ENCODE results near the gene ICAM4. TPM values are rescaled to one million over a fixed set of nuclear protein-coding genes. Genes with fewer than 3 reads are reported as not detected.

The ICAM4 gene
- total and polyA plus RNA-seq, 2 of the 13 experiments (the other 11 are each of a cell fraction or from before 2014, with no cell fraction given) = 2.9 to 4.0 TPM

DNA sequence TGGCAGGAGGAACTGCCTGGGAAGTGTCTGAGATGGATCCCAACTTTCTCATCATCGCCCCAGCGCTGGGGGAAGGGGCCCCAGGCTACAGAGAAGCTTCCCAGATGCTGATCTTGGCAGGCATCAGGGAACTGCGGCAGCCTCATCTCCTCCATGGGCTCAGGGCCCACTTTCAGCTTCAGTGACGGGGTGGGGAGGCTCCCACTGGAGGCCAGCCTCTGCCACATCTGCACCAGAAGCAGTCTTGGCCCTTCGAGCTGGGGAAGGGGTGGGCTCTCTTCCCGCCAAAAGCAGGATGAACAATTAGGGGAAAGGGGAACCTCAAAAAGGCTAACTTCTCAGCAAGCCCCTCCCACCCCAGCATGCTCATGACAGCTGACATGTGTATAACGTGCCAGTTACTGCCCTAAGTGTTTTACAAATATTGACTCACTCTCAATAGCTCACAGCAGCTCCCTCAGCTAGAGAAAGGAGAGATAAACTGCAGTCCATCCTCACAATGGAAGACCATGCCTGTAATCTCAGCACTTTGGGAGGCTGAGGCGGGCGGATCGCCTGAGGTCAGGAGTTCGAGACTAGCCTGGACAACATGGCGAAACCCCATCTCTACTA, 48.5 kb upstream of the ICAM4 start (continued):
- TF ChIP-seq ZNF142 (CRISPR knock-in tag; IDR thresholded peaks at IDR 0.05) (no peak), ZNF569 (CRISPR knock-in tag; IDR thresholded peaks at IDR 0.05; ENCODE audit: borderline replicate concordance) (no peak), STAT6 (CRISPR knock-in tag; IDR thresholded peaks at IDR 0.05; ENCODE audit: borderline replicate concordance) (no peak), ZSCAN31 (CRISPR knock-in tag; IDR thresholded peaks at IDR 0.05; ENCODE audit: low read depth) (no peak), TSC22D2 (CRISPR knock-in tag; IDR thresholded peaks at IDR 0.05; ENCODE audit: borderline replicate concordance) (no peak), GLI4 (CRISPR knock-in tag; IDR thresholded peaks at IDR 0.05; ENCODE audit: borderline replicate concordance) (no peak), SOX6 (IDR thresholded peaks at IDR 0.05) (no peak), SOX6 (CRISPR knock-in tag; IDR thresholded peaks at IDR 0.05) (peak; percentile 71), TFE3 (CRISPR knock-in tag; IDR thresholded peaks at IDR 0.05) (peak; percentile 54), SUZ12 (IDR thresholded peaks at IDR 0.05; ENCODE audit: low read depth, low read length) (no peak), NR3C1 (CRISPR knock-in tag; IDR thresholded peaks at IDR 0.05) (no peak), IRX3 (CRISPR knock-in tag; IDR thresholded peaks at IDR 0.05; ENCODE audit: borderline replicate concordance, low read depth) (no peak), SKIL (CRISPR knock-in tag; IDR thresholded peaks at IDR 0.05; ENCODE audit: borderline replicate concordance) (peak; percentile 66; the same call in 1 of the 2 replicates)
- TF ChIP-seq, protein P1, sequence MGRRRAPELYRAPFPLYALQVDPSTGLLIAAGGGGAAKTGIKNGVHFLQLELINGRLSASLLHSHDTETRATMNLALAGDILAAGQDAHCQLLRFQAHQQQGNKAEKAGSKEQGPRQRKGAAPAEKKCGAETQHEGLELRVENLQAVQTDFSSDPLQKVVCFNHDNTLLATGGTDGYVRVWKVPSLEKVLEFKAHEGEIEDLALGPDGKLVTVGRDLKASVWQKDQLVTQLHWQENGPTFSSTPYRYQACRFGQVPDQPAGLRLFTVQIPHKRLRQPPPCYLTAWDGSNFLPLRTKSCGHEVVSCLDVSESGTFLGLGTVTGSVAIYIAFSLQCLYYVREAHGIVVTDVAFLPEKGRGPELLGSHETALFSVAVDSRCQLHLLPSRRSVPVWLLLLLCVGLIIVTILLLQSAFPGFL (CRISPR knock-in tag; IDR thresholded peaks at IDR 0.05) = no peak
- TF ChIP-seq, protein P2, sequence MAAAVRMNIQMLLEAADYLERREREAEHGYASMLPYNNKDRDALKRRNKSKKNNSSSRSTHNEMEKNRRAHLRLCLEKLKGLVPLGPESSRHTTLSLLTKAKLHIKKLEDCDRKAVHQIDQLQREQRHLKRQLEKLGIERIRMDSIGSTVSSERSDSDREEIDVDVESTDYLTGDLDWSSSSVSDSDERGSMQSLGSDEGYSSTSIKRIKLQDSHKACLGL (CRISPR knock-in tag; IDR thresholded peaks at IDR 0.05) = no peak
